NCI-H748 (cell line): ENCODE results near the gene SH3BP4.
"Not testable (repeated sequence)": the region's sequence is repeated elsewhere in the genome, so short reads cannot be mapped to it uniquely, and the experiment has no call there.

ENCODE experiments used
- DNase-seq: peaks from one replicate; lab custom pipeline; 2025; ENCODE audit not compliant: unreplicated experiment; lab: John Stamatoyannopoulos, UW

SH3BP4 gene

DNA sequence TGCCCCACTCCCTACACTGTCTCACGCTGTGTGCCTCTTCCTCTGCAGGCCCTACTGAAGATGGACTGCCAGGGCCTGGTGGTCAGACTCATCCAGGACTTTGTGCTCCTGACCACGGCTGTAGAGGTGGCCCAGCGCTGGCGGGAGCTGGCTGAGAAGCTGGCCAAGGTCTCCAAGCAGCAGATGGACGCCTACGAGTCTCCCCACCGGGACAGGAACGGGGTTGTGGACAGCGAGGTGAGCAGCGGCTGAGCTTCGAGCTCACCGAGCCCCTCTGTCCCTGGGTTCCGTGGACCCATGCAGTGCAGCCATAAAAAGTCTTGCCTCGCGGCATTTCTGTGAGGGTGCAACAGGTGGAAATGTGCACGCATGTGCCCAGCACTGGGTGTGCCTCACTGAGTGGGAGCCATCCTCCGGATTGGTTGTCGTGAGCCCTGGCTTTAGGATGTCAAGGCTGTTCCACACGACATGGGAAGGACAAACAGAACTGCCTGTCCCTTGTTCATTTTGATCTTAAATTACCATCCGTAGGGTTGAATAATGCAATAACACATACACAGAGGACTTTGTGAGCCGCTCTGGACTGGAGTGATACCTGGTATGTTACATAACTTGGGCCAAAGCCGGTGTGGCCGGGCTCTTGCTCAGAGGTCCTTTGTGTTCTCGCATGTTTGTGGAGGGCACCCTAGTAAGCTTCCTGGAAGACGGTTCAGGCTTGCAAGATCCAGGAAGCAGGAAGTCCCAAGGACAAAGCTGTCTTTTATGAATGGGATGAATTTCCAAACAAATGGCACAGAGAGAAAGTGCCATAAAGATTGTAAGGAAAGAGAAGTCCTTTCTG lies 100.9 kb downstream of the SH3BP4 start:
- no peak for DNase-seq

DNA sequence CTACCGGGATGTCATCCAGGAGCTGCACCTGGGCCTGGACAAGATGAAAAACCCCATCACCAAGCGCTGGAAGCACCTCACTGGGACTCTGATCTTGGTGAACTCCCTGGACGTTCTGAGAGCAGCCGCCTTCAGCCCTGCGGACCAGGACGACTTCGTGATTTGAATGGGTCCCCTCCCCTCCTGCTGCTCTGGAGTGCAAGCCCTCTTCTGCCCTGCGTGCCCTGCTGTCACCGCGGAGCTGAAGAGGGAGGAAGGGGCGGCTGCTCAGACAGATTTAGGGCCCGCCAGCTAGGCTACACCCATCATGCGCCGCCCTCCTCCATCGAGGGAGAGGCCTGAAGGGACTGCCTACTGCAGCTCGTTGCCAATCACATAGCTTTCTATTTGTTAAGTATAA lies 101.8 kb downstream of the SH3BP4 start:
- DNase-seq = no peak

DNA sequence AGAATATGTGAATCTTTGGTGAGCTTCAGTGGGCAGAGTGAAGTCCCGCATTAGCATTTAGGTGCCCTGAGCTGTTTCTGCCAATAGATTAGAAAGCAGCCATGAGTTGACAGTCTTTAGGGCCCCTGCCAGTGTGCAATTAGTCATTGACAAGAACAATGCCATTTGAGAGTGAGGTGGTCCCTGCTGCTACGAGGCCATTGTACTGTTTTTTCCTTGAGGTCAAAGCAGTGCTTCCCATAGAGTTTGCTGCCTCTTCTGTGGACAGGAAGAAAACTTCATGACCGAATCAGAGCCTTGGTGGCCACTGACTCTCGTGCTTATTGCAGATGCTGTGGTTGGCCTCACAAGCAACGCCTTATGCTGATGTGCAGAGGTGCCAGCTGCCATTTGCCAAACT lies 102.7 kb downstream of the SH3BP4 start:
- DNase-seq = no peak

DNA sequence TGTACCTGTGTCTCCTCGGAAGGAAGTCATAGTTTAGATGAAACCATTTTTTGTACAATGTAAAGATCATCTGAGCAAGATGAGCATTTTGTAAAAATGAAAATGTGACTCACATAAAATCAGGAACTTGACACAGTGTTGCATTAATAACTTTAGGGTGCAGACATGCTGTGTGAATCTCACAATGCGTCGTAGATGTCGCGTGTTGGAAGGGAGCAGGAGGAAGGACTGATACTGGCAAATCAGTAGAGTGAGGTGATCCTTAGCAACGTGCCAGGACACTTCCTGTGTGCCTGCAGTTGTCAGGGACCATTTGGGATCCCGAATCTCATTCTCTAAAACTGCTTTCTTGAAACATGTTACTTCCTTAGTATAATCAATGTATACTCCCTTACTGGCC lies 103.1 kb downstream of the SH3BP4 start:
- DNase-seq = no peak

DNA sequence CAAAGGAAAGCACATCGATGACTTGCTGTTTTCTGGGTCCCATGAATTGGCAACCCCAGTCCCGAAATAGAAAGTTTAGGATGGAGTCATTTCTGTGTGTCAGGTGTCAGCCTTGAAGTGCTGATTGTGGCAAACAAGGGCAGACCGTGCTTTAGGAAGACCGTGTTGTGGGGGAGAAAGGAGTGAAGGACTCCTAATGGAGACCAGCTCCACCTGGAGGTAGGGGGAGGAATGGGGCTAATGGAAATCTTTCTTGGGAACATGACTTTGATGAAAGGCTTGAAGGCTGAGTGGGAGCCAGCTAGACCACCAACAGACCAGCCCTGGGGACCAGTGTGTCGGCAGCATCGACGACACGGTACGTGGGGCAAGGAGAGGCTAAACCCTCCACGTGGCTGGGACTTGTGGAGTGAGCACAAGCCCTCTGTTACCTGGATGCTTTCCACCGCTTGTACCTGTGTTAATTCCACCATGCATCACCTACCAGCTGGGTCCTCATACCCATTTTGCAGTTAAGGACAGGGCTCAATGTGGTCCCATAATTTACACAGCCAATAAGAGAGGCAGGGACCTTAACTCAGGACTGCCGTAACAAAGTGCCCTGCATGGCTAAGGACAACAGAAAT lies 104.2 kb downstream of the SH3BP4 start:
- DNase-seq = peak; percentile 65

DNA sequence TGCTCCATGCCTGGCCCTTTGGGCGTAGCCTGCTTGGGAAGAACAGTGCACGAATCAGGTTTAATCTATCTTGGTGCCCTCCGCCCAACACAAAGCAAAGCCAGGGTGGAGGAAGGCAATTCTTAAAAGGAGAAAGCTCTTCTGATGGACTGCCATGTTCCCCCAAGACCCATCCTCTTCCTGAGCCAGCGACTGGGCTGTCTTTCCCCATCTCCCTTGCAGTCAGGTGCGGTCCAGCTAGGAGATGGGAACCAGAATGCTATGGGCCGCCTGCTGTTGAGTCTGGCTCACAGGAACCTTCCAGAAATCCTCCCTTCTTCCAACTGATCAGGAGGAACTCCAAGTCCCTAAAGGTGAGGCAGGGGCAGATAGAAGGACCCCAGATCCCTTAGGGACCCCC lies 105.0 kb downstream of the SH3BP4 start:
- no peak for DNase-seq

DNA sequence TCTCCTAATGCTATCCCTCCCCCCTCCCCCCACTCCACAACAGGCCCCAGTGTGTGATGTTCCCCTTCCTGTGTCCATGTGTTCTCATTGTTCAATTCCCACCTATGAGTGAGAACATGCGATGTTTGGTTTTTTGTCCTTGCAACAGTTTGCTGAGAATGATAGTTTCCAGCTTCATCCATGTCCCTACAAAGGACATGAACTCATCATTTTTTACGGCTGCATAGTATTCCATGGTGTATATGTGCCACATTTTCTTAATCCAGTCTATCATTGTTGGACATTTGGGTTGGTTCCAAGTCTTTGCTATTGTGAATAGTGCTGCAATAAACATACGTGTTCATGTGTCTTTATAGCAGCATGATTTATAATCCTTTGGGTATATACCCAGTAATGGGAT lies 105.8 kb downstream of the SH3BP4 start:
- DNase-seq = not testable (repeated sequence)

DNA sequence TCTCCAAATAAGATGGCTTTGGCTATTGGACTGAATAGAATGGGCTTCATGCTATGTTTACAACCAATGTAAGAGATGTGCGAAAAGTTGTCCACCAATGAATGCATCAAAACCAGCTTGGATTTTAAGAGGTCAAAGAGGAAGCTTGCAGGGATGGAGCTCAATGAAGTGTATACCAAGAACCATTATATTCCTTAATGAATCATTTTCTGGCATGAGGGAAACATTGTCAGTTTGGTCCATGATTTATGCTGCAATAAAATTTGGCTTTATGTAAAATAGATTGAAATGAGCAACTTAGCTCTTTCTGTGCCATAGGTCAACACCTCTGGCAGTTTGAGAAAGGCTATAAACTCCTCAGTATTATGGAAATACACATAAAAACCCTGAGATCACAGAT lies 107.3 kb downstream of the SH3BP4 start:
- no peak for DNase-seq

DNA sequence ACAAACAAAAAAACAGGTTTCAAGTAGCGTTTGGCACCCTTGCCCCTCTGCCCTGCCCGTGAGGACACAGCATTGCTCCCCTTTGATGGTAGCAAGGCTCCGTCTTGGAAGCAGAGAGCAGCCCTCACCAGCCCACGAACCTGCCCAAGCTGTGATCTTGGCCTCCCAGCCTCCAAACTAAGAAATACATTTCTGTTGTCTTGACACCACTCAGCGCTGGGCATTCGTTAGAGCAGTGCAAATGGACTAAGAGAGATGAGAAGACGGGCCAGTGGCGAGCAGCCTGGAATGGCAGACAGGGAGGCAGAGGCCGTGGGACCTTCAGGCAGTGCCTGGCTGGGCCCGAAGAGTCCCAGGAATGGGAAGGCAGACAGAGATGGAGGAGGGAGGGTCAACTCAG lies 109.8 kb downstream of the SH3BP4 start:
- no peak for DNase-seq

DNA sequence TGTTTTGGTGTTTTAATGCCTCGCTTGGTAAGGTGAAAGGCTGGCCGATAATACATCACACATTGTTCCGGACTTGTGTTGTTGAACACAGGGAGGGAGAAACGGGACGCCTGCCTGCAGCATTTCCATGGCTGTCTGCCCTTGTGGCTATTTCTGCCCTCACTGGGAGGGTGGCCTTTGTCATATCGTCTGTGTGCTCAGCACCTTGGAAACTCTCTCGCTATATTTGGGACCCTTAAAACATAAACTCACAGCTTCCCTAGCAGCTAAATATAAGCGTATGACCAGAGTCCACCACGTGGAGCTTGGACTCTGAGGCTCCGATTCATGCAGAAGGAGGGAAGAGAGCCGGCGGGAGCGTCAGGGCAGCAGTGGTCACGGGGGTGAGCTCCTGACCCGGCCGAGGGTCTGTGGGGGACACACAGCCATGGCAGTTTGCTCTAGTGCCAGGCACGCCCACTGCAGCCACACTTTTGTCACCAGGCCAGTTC lies 111.7 kb downstream of the SH3BP4 start:
- DNase-seq = no peak

DNA sequence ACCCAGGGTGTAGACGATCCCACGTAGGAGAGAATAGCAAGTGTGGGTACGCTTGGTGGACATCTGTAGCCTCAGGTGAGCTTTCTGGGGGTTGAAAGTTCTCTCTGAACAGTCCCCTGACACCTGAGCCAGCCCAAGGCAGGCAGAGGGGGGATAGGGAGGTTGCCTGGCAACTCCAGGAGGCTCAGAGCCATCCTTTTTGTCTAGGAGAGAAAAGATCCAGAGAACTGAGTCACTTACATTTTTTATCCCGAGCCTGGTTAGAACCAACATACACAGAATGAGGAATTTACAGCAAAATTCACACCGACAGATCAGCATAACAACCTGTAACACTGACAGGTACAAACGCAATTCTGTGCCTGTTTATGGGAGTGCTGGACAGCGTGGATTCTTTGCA lies 113.2 kb downstream of the SH3BP4 start:
- no peak for DNase-seq

DNA sequence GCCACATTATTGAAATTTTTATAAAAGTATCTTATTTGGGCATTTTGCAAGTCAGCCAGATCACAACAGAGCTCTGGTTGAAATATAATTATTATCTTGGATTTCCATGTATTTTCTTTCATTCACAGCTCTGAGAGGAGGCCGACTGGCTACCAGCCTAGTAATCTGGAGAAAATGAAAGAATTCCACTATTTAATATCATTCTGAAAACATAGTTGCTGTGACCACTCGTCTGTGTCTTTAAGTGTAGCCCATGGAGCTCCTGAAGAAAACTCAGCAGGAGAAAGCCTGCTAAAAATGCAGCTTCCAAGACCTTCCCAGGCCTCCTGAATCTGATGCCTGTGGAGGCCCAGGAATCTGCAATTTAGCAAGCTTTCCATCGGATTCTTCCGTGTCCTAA lies 114.7 kb downstream of the SH3BP4 start:
- no peak for DNase-seq

DNA sequence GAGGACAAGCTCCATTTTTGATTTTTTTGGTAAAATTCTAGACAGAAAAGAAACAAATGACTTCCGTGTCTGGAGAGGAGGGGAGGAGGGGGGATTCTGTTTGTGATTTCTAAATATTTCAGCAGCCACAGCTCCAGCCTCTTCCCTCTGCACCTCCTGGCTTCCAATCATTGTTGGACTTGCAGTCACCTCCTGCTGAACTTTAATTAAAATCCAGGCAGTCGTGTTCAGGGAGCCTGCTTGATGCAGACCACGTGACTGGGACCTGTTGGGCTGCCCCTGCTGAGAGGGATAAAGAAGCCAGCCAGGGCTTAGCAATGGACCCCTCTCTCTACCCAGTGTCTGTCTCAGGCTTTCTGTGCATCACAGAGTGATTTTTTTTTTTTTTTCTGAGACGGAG lies 115.1 kb downstream of the SH3BP4 start:
- DNase-seq = no peak

DNA sequence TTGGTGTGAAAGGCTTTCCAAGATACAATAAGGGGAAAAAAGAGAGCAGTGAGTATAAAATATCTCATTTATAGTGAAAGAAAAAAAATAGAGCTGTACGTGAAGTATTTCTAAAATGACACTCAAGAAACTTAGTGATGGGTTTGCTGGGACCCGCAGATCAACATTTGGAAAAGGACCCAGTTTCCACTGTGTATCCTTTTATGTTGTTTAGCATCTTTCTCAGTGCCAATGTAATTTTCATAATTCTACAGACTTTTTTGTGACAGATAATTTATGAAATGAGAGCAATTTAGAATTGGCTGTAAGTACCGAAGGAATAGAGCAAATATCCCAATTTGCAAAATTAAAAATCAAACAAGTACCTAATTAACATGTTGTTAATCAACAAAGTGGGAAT lies 116.9 kb downstream of the SH3BP4 start:
- DNase-seq = no peak

DNA sequence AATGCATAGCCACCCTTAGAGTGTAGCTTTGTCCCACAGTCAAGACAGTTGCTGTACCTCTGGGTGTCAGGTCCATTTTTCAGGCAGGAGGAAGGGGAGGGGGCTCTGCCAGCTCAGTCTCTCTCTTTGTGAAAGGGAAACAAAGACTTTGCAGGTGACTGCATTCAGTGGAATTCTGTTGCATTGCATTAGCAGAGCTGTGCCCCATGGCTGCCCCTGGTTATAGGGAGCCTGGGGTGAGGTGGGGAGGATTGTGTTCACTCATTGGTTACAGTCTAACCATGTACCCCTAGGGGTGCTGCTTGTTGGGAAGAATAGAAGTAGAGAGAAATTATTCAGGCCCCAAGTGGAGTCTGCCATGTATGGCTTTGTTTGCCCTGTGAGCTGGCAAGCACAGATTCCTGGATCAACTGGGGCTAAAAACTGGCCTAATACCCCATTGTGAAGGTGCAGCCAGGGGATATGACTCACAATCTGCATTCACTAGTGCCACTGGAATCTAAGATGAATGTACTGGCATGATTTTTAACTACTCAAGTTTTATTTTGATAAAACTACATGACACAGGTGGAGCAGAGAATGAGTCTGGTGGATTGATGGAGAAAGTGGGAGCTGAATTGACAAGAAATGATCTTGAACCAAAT lies 118.4 kb downstream of the SH3BP4 start:
- no peak for DNase-seq

DNA sequence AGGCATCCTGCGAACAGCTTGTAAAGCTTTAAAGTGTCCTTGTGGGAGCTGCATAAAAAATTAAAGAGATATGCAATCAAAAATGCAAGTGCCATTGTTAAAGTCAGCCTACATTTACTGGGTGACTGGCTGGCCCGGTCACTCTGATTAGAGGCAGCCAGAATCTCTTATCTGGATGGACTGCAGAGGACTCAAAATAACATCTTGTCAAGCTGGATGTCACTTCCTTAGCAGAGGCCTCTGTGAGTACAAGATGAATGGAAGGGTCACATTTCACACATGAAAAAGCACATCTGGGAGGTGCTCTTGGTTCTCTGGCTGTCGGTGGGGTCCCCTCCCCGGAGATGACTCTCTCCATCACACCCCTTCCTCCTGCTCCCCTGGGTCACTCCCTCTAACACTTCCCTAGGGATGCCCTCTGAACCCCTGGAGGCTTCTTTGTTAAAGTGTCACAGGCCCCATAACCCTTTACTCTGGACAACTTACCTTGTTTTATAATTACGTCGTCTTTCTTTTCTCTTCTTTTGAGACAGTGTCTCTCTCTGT lies 122.1 kb downstream of the SH3BP4 start:
- no peak for DNase-seq

DNA sequence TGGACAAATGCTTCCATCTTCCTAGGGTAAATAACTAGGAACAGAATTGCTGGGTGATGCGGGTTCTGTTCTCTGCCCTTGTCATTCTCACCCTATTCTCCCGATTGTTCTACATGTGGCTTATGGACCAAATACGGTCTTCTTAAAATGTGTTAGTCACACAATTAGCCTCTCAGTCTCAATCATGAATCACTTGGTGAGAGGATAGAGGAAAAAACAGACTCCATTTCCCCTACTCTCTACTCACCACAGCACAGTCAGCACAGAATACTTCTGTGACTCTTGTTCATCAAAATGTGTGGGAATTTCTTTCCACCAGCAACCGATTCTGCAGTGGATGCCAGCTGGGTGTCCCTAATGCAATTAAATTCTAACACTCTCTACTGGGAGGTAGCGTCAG lies 125.2 kb downstream of the SH3BP4 start:
- DNase-seq = no peak

DNA sequence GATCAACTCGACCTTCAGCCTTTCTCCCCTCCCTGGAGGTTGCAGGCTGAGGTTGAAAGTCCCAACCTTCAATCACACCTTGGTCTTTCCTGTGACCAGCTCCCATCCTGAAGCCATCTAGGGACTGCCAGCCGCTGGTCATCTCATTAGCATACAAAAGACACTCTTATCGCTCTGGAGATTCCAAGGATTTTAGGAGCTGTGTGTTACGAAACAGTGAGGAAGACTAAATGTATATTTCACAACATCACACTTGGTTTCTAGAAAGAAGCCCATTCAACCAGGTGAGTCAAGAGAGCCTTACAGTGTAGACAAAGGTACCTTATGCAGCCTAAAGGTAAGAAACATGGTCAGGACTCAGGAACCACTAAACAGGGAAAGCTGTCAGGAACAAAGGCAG lies 126.4 kb downstream of the SH3BP4 start:
- no peak for DNase-seq

DNA sequence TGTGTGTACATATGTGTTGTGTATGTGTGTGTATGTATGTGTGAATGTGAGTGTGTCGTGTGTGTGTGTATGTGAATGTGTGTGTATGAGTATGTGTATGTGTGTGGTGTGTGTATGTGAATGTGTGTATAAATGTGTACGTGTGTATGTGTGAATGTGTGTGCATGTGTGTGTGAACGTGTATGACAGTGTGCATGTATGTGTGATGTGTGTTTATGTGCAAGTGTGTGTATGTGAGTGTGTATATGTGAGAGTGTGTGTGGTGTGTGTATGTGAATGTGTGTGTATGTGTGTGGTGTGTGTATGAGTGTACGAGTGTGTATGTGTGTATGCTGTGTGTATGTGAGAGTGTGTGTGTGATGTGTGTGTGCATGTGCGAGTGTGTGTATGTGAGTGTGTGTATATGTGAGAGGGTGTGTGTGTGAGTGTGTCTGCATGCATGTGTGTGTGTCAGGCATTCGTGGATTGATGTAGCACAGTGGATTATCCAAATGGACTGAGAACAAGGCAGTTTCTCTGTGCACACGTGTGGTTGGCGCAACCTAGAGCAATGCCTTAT lies 127.2 kb downstream of the SH3BP4 start:
- no peak for DNase-seq

DNA sequence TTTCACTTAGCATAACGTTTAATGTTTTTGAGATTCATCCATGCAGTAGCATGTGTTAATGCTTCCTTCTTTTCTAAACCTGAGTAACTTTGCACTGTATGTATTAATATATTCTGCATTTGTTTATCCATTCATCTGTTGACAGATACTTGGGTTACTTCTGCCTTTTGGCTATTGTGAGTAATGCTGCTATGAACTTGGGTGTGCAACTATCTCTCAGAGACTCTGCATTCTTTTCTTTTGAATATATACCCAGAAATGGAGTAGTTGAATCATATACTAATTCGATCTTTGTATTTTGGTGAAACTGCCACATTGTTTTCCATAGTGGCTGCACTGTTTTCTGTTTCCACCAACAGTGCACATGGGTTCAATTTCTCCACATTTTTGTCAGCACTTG lies 128.3 kb downstream of the SH3BP4 start:
- DNase-seq = no peak

DNA sequence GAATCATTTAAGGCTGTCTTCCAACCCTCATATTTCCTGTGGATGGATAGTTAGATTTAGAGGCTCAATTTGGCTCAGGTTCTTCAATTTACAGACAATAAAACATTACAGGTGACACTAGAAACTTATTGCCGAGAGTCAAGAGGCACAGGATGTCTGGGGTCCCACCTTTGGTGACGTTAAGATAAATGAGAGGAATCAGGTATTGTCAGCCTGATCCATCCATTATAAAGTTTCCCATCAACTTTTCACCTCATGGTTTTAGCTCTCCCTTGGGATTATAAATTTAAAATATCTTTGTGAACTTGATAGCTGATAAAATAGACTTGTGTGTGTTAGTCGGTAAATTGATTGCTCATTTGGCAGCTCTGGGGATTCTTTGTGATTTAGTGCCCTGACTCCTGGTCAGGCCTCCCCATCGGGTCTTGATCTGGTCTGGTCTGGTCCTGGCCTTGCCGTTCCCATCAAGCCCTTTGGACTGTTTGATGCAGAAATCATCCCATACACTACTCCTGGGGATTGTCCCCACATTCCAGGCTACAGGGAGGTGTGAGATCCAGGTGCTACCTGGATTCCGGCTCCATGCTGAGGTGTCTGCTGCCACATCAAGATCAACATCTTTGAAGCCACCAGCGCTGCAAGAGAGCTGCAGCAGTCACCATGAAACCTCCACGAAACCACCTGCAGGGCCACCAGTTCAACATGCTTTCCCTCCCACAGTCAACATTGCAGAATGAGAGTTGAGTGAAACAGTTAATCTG lies 130.9 kb downstream of the SH3BP4 start:
- no peak for DNase-seq
